Measurements from ENCODE around the gene INTU.

- TF ChIP-seq CTCF (IDR thresholded peaks at IDR 0.05; ENCODE audit: insufficient read depth, low read length, poor library complexity, severe bottlenecking), result no peak
- no peak for TF ChIP-seq EZH2phosphoT487 (conservative IDR thresholded peaks at IDR 0.05; ENCODE audit: low read length)
Measured at GRCh38 chr4:127747883-127748282, 115.1 kb downstream of the INTU start.

Data from SU-DHL-6 (cell line).